ENCODE data around the gene CASTOR1. TPM values are rescaled to one million over a fixed set of nuclear protein-coding genes. Genes with fewer than 3 reads are reported as not detected.

CASTOR1 gene
- total and polyA plus RNA-seq, 2 donors (not counting 3 experiments of a cell fraction or from before 2014, with no cell fraction given) = 8.1 to 26.8 TPM

DNA sequence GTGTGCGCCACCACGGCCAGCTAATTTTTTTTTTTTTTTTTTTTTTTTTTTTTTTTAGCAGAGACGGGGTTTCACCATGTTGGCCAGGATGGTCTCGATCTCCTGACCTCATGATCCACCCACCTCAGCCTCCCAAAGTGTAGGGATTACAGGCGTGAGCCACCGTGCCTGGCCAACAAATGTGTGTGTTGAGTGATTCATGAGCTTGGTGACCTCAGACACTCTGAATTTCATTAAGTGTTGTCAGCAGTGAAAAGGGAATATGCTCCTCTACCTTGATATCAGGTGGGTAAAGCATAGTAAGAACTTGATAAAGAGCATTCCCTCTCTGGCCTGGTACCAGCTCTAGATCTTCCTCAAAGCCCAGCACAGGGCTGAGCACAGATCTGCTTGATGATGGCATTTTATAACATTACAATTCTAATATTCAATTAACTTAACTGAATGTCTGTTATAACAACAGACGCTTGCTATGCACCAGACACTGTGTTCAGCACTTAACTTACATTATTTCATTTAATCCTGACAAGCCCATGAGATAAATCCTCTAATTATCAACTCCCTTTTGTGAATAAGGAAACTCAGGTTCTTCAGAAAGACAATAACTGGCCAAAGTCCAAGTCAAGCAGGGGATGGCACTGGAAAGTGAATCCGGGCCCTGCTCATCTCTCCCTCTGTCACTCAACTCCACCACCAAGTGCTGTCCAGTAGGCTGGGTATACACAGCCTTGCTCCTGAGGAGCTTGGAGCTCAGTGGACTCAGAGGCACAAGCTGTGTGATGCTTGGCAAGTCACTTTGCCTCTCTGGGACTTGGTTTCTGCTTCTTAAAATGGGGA, 24.4 kb upstream of the CASTOR1 start:
- DNase-seq (ENCODE audit: low read depth, low spot score) (no peak), FAIRE-seq (no peak)
- Histone ChIP-seq H3K36me3 (ENCODE audit: control insufficient read depth in 2 of 2, extremely low read depth in 1 of 2, insufficient read depth in 2 of 2, low read length in 2 of 2) (no peaks in the 10 kb centered on the region), H4K20me1 (replicated peaks; ENCODE audit: control insufficient read depth, extremely low read depth, insufficient read depth, low read length) (no peaks in the 10 kb centered on the region), H3K4me1 (ENCODE audit: control insufficient read depth, extremely low read depth, insufficient read depth, low read length) (no peaks in the 10 kb centered on the region), H3K27ac (ENCODE audit: insufficient read depth, low read depth, low read length) (no peak overlapping the region), H3K27me3 (ENCODE audit: control insufficient read depth in 2 of 2, insufficient read depth in 2 of 2, low read length in 2 of 2) (no peaks in the 10 kb centered on the region), H2AFZ (ENCODE audit: low read depth, low read length) (no peak overlapping the region), H3K9me3 (replicated peaks; ENCODE audit: control insufficient read depth, insufficient read depth, low read length) (no peaks in the 10 kb centered on the region), H3K9ac (replicated peaks; ENCODE audit: extremely low read depth, insufficient read depth, low read length) (no peak overlapping the region), H3K79me2 (ENCODE audit: control insufficient read depth, insufficient read depth, low read length) (no peaks in the 10 kb centered on the region), H3K9me1 (replicated peaks; ENCODE audit: control insufficient read depth, extremely low read depth, insufficient read depth, low read length) (no peaks in the 10 kb centered on the region), H3K4me3 (replicated peaks in 1 of 3; ENCODE audit: insufficient read depth in 1 of 3, low read depth in 1 of 3, low read length in 3 of 3) (no peak overlapping the region), H3K4me2 (ENCODE audit: insufficient read depth, low read length) (no peak overlapping the region)
- no peak for TF ChIP-seq EZH2 (IDR thresholded peaks at IDR 0.05; ENCODE audit: borderline replicate concordance, low read depth, low read length, severe bottlenecking)
- TF ChIP-seq MAX (IDR thresholded peaks at IDR 0.05; ENCODE audit: insufficient read depth, insufficient read length) = no peak
- no peak for TF ChIP-seq POLR2A (IDR thresholded peaks at IDR 0.05; ENCODE audit: low read depth, low read length)
- no peak for TF ChIP-seq FOS (IDR thresholded peaks at IDR 0.05; ENCODE audit: borderline replicate concordance, insufficient read depth, low read length)
- TF ChIP-seq POLR2AphosphoS5 (IDR thresholded peaks at IDR 0.05; ENCODE audit: insufficient read depth, low read depth, low read length) = no peak
- TF ChIP-seq JUN (IDR thresholded peaks at IDR 0.05; ENCODE audit: borderline replicate concordance, insufficient read depth, insufficient read length, low read depth) = no peak
- TF ChIP-seq, protein P1, sequence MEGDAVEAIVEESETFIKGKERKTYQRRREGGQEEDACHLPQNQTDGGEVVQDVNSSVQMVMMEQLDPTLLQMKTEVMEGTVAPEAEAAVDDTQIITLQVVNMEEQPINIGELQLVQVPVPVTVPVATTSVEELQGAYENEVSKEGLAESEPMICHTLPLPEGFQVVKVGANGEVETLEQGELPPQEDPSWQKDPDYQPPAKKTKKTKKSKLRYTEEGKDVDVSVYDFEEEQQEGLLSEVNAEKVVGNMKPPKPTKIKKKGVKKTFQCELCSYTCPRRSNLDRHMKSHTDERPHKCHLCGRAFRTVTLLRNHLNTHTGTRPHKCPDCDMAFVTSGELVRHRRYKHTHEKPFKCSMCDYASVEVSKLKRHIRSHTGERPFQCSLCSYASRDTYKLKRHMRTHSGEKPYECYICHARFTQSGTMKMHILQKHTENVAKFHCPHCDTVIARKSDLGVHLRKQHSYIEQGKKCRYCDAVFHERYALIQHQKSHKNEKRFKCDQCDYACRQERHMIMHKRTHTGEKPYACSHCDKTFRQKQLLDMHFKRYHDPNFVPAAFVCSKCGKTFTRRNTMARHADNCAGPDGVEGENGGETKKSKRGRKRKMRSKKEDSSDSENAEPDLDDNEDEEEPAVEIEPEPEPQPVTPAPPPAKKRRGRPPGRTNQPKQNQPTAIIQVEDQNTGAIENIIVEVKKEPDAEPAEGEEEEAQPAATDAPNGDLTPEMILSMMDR (IDR thresholded peaks at IDR 0.05; ENCODE audit: extremely low read depth in 1 of 2, insufficient read depth in 1 of 2, low read depth in 1 of 2, low read length in 2 of 2) = no peak
- no peak for TF ChIP-seq MYC (IDR thresholded peaks at IDR 0.05; ENCODE audit: low read depth, low read length)
- no peak for TF ChIP-seq GATA2 (IDR thresholded peaks at IDR 0.05; ENCODE audit: insufficient read depth, insufficient read length, low read depth, low read length)
- ChIA-PET POLR2A (no interaction called here), CTCF (interaction anchor here (0.7 to 2.5 kb wide), 3 partner anchors 23 to 52 kb away, joined by 4 to 9 read pairs (median 4); no protein-coding TSS in a partner anchor)
- BruUV-seq (replicated peaks) = no TSS peak
- intact Hi-C loops (cut with micrococcal nuclease) (no loop called here), dilution Hi-C loops (cut with MboI; ENCODE audit: extremely low pct_ligation_motif_present, low sequenced_read_pairs) (no loop called here)

Data from endothelial cell of umbilical vein (primary cell).